ENCODE measurements around the gene DUS4L.

GRCh38 chr7:107613439-107613838, 49.7 kb downstream of the DUS4L start:
- no peak for TF ChIP-seq EZH2 (IDR thresholded peaks at IDR 0.05; ENCODE audit: borderline replicate concordance, low read depth, low read length, severe bottlenecking)
- TF ChIP-seq CTCF (IDR thresholded peaks at IDR 0.05; ENCODE audit: borderline replicate concordance, extremely low read depth, low read length, poor library complexity, severe bottlenecking) = no peak
